DOHH2 (cell line): Measurements from ENCODE around the gene IFITM2.

Source experiments
- CTCF ChIP-seq: fragments of 200-600 bp; sonication (generic); IDR thresholded peaks from one replicate; pipeline ENCODE4 v1.5.1; 2014; ENCODE audit warnings: antibody characterized with exemption, mild to moderate bottlenecking, low read depth, low read length; ENCODE audit not compliant: poor library complexity, severe bottlenecking
- EZH2phosphoT487 ChIP-seq: fragments of 200-600 bp; sonication (generic); IDR thresholded peaks from 2 replicates; pipeline ENCODE4 v1.6.1; 2017; ENCODE audit warnings: borderline replicate concordance, mild to moderate bottlenecking, antibody characterized with exemption, low read length, moderate library complexity, mixed read lengths

- TF ChIP-seq CTCF = no peak
- TF ChIP-seq EZH2phosphoT487 = no peak
These were observed 18.4 kb downstream of the IFITM2 start for GRCh38 chr11:325796-326591.
